Measurements from ENCODE around the gene ZBTB40. TPM values are rescaled to one million over a fixed set of nuclear protein-coding genes. Genes with fewer than 3 reads are reported as not detected.

Gene ZBTB40
- total and polyA plus RNA-seq, 2 of the 13 experiments (the other 11 are each of a cell fraction or from before 2014, with no cell fraction given), result 8.8 to 16.5 TPM

DNA sequence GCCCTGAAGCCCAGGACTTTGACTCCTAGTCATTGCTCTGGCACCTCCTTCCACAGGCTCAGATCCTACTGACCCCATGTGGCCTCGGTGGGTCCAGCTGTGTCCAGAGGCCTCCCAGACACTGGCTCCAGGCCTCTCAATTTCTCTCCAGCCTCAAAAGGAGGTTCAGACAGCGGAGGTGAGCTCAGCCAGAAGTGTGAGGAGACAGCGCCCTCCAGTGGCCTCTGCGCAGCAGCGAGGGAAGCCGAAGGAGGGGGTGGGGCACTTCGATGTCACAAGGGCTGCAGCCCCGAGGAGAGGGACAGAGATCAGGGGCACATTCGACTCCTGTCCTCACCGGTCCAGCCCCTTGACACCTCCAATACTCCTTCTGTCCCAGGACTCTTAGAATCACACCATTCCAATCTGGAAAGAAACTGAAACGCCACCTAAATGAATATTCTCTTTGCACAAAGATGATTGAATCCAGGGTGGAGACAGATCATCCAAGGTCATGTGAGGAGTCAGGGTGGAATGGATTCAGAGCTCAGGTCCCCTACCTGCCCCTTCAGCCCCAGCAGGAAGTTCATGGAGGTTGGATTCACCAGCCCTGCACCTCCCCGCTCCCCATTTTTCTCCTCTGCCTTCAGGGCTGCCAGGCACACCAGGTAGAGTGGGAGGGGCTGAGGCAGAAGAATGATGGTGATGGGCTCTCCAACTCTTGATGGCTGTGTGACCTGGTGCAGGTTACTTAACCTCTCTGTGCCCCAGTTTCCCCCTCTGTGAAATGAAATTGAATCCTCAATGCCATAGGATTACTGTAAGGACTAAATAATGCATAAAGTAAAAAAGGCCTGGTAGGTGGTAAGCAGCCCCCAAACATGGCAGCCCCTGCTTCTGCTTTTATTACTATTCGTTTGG, 34.8 kb upstream of the ZBTB40 start (continued):
- TF ChIP-seq, protein P1, sequence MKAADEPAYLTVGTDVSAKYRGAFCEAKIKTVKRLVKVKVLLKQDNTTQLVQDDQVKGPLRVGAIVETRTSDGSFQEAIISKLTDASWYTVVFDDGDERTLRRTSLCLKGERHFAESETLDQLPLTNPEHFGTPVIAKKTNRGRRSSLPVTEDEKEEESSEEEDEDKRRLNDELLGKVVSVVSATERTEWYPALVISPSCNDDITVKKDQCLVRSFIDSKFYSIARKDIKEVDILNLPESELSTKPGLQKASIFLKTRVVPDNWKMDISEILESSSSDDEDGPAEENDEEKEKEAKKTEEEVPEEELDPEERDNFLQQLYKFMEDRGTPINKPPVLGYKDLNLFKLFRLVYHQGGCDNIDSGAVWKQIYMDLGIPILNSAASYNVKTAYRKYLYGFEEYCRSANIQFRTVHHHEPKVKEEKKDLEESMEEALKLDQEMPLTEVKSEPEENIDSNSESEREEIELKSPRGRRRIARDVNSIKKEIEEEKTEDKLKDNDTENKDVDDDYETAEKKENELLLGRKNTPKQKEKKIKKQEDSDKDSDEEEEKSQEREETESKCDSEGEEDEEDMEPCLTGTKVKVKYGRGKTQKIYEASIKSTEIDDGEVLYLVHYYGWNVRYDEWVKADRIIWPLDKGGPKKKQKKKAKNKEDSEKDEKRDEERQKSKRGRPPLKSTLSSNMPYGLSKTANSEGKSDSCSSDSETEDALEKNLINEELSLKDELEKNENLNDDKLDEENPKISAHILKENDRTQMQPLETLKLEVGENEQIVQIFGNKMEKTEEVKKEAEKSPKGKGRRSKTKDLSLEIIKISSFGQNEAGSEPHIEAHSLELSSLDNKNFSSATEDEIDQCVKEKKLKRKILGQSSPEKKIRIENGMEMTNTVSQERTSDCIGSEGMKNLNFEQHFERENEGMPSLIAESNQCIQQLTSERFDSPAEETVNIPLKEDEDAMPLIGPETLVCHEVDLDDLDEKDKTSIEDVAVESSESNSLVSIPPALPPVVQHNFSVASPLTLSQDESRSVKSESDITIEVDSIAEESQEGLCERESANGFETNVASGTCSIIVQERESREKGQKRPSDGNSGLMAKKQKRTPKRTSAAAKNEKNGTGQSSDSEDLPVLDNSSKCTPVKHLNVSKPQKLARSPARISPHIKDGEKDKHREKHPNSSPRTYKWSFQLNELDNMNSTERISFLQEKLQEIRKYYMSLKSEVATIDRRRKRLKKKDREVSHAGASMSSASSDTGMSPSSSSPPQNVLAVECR (CRISPR knock-in tag; IDR thresholded peaks at IDR 0.05; ENCODE audit: borderline replicate concordance), result no peak
- TF ChIP-seq NPAS2 (CRISPR knock-in tag; IDR thresholded peaks at IDR 0.05; ENCODE audit: borderline replicate concordance) (no peak), GABPB1 (CRISPR knock-in tag; IDR thresholded peaks at IDR 0.05) (peak; percentile 41; the same call in 1 of the 2 replicates), THAP11 (CRISPR knock-in tag; IDR thresholded peaks at IDR 0.05) (peak; percentile 46), DNMT1 (CRISPR knock-in tag; IDR thresholded peaks at IDR 0.05) (no peak), DR1 (CRISPR knock-in tag; IDR thresholded peaks at IDR 0.05) (no peak), ZNF446 (CRISPR knock-in tag; IDR thresholded peaks at IDR 0.05) (no peak), ZNF83 (CRISPR knock-in tag; IDR thresholded peaks at IDR 0.05; ENCODE audit: borderline replicate concordance) (no peak), SMARCE1 (IDR thresholded peaks at IDR 0.05; ENCODE audit: borderline replicate concordance) (no peak), FOXA1 (IDR thresholded peaks at IDR 0.05) (no peak), FOXA1 (CRISPR knock-in tag; IDR thresholded peaks at IDR 0.05) (0 out of 2 replicates have a peak, but pooled peaks have one; percentile 34), TEAD3 (CRISPR knock-in tag; optimal IDR thresholded peaks at IDR 0.05; ENCODE audit: borderline replicate concordance) (peak; percentile 69), ZNF136 (CRISPR knock-in tag; IDR thresholded peaks at IDR 0.05; ENCODE audit: low read depth) (no peak), EHMT2 (IDR thresholded peaks at IDR 0.05; ENCODE audit: borderline replicate concordance, low read depth, low read length) (no peak), HDAC6 (IDR thresholded peaks at IDR 0.05; ENCODE audit: low read depth, low read length) (no peak)
- TF ChIP-seq, protein P2, sequence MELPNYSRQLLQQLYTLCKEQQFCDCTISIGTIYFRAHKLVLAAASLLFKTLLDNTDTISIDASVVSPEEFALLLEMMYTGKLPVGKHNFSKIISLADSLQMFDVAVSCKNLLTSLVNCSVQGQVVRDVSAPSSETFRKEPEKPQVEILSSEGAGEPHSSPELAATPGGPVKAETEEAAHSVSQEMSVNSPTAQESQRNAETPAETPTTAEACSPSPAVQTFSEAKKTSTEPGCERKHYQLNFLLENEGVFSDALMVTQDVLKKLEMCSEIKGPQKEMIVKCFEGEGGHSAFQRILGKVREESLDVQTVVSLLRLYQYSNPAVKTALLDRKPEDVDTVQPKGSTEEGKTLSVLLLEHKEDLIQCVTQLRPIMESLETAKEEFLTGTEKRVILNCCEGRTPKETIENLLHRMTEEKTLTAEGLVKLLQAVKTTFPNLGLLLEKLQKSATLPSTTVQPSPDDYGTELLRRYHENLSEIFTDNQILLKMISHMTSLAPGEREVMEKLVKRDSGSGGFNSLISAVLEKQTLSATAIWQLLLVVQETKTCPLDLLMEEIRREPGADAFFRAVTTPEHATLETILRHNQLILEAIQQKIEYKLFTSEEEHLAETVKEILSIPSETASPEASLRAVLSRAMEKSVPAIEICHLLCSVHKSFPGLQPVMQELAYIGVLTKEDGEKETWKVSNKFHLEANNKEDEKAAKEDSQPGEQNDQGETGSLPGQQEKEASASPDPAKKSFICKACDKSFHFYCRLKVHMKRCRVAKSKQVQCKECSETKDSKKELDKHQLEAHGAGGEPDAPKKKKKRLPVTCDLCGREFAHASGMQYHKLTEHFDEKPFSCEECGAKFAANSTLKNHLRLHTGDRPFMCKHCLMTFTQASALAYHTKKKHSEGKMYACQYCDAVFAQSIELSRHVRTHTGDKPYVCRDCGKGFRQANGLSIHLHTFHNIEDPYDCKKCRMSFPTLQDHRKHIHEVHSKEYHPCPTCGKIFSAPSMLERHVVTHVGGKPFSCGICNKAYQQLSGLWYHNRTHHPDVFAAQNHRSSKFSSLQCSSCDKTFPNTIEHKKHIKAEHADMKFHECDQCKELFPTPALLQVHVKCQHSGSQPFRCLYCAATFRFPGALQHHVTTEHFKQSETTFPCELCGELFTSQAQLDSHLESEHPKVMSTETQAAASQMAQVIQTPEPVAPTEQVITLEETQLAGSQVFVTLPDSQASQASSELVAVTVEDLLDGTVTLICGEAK (IDR thresholded peaks at IDR 0.05), result no peak
- TF ChIP-seq, protein P2 (CRISPR knock-in tag; IDR thresholded peaks at IDR 0.05), result no peak

All from HepG2 (cell line).